GM12874 (cell line): Measurements from ENCODE around the gene MAST4.

Experiments
- TF ChIP-seq, protein P1 (sequence below): IDR thresholded peaks from 2 replicates; pipeline ENCODE4 v1.5.1; 2011; ENCODE audit warnings: low read depth, mild to moderate bottlenecking, control low read depth, low read length, moderate library complexity; ENCODE audit not compliant: insufficient read depth

MAST4 gene

DNA sequence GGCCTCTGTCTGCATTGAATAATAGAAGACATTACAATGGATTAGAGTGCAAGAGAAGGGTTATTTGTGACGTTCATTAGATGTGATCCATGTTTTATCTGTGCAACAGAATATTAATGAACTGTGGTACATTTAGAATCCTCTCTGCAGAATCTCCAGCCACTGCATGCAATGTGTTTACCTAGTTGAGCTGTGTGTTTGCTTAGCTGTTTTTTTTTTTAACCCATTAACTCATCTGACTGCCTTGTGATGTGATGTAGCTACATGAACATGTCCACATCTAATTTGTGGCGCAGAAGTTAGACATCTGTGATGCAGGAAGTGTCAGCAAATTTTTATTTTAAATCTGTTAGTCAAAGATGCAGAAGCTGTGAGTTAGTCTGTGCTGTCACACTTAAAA, 363.5 kb downstream of the MAST4 start:
- TF ChIP-seq, protein P1, sequence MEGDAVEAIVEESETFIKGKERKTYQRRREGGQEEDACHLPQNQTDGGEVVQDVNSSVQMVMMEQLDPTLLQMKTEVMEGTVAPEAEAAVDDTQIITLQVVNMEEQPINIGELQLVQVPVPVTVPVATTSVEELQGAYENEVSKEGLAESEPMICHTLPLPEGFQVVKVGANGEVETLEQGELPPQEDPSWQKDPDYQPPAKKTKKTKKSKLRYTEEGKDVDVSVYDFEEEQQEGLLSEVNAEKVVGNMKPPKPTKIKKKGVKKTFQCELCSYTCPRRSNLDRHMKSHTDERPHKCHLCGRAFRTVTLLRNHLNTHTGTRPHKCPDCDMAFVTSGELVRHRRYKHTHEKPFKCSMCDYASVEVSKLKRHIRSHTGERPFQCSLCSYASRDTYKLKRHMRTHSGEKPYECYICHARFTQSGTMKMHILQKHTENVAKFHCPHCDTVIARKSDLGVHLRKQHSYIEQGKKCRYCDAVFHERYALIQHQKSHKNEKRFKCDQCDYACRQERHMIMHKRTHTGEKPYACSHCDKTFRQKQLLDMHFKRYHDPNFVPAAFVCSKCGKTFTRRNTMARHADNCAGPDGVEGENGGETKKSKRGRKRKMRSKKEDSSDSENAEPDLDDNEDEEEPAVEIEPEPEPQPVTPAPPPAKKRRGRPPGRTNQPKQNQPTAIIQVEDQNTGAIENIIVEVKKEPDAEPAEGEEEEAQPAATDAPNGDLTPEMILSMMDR, result no peak

DNA sequence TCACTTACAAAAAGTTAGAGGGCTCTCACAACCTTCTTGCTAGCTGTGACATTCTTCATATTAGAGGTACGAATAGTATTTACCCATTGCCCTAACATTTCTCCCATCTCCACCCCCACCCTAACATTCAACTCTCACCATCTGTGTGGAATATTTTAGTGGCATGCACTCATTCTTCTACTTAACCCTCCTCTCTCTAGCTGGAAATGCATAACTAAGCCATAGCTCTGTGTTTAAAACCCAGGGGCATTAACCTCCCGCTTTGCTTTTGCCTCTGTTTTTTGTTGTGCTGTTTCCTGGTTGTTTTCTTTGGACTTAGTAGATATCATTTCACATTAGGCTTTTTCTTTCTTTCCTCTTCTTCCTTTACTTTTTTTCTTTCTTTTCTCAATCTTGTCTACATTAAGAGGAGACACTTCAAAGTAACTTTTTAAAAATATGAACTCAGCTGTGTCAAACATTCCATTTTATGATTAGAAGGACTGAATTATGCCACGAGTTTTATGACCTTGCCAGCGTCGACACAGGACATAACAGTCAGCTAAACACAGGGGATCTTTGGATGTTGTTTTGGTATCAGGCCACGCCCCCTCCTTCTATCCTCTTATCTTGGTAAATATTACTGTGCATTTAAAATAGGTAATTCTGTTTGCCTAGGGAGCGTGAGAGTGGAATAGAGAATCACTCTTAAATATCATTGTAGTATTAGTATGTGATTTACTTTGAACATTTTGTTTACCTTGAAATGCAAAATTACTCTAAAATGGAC, 364.4 kb downstream of the MAST4 start:
- TF ChIP-seq, protein P1, result no peak

DNA sequence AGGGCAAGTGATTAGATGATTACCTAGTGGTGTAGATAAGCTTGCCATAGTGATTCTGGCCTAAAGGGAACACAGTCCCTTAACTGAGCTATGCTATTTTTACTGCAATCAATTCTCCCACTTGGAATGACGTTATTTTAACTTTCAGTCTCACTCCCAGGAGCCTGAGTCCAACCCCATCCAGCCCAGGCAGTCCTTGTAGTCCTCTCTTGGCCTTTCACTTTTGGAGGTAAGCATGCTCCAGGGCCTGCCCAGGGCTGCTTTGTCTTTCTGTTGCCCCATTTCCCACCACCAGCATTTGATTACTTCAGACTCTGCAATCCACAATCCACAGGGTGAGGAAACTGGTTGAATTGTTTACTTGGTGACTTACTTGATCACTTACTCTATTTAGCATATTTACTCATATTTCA, 367.4 kb downstream of the MAST4 start:
- TF ChIP-seq, protein P1, result no peak

DNA sequence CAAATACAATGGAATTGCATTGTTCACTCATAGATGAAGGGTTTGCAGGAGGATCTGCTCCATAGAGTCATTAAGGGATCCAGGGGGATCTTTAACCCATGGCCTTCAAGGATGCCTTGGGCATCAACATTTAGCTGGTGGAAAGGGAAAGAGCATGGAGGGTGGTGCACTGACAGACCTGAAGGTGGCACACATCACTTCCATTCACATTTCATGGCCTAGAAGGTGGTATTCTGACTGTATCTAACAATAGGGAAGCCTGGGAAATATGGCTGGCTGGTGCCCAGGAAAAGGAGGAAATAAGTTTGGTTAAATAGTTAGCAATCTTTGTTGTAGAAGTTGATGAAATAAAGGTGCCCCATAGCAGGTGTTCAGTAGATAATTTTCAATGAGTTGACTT, 370.2 kb downstream of the MAST4 start:
- TF ChIP-seq, protein P1, result no peak

DNA sequence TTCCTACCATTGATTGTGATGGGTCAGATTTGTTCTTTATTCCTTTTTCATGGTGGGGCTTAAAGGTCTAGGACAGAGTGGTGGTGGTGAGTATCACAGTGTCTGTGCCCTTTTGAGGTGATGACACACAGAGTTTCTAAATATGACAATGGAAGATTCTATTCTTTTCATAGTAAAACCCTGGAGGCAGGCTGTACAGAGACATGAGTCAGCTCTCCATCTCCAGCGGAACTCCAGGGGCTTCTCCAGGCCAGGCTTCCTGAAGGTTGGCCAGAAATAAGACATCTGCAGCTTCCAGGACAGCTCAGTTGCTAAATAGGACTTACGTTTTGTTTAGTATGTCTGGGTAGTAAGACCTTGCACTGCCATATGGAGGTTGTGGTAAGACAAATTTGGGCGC, 370.9 kb downstream of the MAST4 start:
- TF ChIP-seq, protein P1, result no peak

DNA sequence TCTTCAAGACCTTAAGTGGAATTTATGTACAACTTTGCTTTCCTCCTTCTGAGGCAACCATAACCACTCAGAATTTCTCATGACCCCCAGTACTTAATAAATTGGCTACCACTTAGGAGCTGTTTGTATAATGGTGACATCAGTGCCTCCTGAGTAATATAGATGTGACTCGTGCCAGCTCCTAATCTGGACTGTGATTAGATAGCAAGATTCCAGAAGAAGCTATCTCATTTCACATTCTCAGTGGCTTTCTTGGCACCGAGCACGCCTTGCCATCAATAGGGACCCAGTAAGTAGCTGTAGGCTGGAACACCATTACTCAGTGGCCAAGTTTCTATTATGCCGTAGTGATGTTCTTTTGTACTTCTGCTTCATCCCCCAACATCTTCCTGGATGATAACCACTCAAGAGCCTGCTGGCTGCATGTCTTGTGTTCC, 371.7 kb downstream of the MAST4 start:
- TF ChIP-seq, protein P1, result no peak

DNA sequence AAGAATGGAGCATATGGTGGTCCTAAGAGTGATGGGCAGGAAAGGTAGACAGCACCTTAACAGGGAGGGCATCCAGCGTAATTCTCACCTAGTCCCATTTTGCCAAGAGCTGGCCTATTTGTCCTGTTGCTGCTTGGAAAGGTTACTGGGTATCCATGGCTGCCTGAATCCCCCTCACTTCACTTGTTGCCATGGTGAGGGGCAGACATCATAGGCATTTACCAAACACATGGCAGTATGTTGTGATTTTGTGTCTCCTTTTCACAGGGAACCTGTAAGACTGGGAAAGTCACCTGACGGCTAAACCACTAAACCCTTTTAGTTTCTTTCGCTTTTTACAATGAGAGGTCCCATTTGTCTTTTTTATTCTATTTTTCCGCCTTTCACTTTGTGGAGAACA, 373.3 kb downstream of the MAST4 start:
- TF ChIP-seq, protein P1, result no peak
